CD4-positive, alpha-beta T cell treated with Interleukin-6 for 4 hours (primary cell): ENCODE measurements around the gene GDI1.
"Not testable (repeated sequence)": the region's sequence is repeated elsewhere in the genome, so short reads cannot be mapped to it uniquely, and the experiment has no call there.

Experiments
- DNase-seq: peaks from one replicate; pipeline ENCODE4 v3.0.0-alpha.2; 2020; ENCODE audit warnings: mixed read lengths

The GDI1 gene

DNA sequence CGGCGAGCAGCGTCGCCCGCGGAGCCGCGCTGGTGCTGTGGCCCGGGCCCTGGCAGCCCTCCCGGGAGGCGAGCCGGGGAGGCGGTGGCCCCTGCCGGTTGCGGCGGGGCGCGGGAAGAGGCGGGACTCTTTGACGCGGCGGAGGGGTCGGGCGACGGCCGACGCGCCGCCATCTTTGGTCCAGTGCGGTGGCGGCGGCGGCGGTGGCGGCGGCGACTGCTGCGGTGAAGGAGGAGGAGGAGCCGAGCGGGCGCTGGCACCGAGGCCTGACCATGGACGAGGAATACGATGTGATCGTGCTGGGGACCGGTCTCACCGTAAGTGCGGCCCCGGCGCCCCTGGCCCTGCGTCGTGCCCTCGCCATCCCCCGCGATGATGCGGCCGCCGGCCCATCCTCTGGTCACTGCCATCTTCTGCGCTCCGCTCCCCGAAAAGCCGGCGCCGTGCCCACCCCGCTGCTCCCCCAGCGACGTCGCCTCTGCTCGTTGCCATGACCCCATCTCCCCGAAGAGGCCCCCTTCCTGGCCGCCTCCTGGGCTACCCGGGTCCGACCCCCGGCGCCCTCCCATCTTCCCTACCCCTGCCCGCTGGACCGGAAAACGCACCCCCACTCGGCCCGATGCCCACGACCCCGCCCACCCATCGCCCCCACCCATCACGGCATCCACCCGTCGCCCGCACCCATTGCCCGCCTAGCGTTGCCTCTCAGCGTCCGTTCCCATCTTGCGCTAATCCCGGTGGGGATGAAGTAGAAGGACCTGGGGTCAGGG lies at the start of gene GDI1:
TSS of gene GDI1 (plus strand) at position 172 of the 770 bp plus-strand sequence. CDS start at position 273, 101 bp downstream.
- peak; percentile 60 for DNase-seq

DNA sequence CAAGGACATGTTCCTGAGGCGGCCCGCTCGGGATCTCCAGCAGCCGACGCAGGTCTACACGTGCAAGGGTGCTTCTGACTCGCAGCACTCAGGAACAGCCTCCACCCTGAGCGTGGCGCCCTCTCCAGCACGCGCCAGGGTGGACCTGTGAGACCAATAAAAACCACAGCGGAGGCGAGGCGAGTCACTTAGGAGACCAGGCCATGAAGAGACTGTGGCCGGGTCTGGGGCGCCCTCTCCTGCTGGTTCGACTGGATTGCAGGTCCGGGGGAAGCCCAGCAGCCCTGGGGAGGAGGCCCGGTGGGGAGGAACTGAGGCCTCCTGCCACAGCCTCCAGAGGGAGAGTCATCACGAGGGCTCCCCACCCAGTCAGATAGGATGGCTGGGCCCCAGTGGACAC lies 48.9 kb upstream of the GDI1 start:
- not testable (repeated sequence) for DNase-seq

DNA sequence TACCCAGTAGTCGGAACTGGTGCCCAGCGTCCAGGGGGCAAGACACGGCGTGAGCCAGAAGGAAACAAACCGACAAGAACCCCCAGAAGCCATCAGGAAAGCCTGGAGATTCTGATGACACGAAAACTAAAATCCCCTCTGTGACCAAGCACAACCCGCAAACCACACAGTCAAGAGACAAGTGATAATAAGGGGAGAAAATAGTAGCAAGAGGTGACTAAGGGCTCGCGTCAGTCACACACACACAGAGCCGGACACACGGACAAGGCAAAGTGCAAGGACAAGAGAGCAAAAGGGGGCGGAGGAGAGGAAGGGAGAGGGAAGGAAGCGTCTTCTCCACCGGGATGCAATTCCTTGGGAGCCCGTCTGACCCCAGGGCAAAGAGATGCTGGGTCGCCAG lies 48.3 kb upstream of the GDI1 start:
- not testable (repeated sequence) for DNase-seq

GRCh38 chrX:154389812-154390747 lies 46.9 kb upstream of the GDI1 start:
- DNase-seq: not testable (repeated sequence)

DNA sequence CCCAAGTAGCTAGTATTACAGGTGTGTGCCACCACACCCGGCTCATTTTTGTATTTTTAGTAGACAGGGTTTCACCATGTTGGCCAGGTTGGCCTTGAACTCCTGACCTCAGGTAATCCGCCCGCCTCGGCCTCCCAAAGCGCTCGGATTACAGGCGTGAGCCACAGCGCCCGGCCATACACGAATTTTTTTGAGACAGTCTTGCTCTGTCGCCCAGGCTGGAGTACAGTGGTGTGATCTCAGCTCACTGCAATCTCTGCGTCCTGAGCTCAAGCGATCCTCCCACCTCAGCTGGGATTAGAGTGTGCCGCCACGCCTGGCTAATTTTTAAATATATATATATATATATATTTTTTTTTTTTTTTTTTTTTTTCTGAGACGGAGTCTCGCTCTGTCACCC lies 40.6 kb upstream of the GDI1 start:
- DNase-seq: not testable (repeated sequence)

DNA sequence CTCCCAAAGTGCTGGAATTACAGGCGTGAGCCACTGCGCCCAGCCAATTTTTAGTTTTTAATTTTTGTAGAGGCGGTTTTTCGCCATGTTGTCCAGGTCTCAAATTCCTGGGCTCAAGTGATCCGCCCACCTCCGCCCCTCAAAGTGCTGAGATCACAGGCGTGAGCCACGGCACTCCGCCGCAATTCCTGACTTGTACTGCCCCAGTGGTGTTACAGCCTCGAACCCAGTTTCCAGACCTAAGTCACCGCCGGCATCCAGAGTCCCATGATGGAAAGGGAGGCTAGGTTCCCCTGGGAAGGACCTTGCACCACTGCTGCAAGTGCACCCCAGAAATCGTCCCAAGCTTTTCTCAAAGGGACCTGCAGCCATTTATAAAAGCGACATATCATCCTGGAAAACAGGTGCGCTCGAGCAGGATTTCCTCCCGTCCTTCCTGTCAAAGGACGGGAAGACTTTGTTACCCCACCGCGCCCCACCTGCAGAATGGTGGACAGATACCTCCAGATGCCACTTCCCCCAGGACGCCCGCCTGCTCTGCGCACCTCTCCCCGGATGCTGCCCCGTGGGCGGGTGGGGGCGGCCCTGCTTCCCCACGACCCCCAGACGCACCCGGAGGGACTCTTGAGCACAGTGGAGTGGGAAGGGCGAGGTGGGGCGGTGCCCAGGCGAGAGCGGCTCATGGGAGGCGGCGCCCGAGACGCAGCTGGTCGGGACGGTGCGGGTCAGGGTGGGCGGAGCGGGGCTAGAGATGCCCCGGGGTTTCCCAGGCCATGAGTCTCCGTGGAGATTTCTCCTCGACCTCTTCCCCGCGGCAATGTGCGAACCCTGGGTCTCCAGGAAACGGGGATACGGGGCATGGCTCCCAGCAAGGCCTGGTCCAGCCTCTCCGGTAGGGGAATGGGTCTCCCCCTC lies 39.7 kb upstream of the GDI1 start:
- peak; percentile 62 for DNase-seq

GRCh38 chrX:154397888-154398667 lies 38.9 kb upstream of the GDI1 start, which contains the start of gene RPL10:
TSS of gene RPL10 (plus strand) at chrX:154398377. CDS start at chrX:154398520, 143 bp downstream.
- peak; percentile 89 for DNase-seq

DNA sequence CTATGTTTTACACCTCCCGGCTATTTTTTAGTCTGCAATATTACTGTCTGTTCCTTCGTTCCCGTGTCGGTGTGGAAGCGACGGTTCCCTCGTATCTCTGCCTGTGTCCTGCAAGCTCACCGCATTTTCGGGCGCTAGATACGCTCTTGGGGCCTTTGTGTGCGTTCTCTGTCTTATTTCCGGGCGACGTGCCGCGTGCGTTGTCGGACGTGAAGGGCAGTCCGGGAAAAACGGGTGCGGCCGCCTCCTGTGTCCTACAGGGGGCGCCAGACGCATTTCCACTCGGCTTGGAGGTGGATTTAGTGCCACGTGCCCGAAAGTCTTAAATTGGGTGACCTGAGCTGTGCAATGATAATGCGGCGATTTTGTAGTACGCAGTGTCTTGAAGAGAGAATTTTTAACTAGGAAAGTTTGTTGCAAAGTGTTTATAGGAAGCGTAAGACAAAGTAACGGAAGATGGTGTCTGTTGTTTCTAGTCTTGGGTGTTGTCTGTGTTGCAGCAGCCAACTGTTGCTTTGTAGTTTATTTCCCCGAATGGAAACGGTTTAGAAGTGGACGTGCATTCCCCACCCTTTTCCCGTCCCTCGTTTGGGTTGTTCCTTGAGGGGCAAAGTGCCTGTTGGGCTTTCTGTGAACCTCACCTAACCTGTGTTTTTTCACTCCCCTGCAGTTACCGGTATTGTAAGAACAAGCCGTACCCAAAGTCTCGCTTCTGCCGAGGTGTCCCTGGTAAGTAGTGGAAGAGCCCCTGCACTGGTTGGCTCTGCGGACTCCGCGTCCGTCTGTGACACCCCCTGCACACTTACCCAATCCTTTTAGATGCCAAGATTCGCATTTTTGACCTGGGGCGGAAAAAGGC lies 38.1 kb upstream of the GDI1 start:
- DNase-seq: peak; percentile 88

- DNase-seq: no peak
These were observed 37.2 kb upstream of the GDI1 start for GRCh38 chrX:154399527-154400368.

- DNase-seq: not testable (repeated sequence)
These were observed 36.6 kb upstream of the GDI1 start for GRCh38 chrX:154400369-154400817.

DNA sequence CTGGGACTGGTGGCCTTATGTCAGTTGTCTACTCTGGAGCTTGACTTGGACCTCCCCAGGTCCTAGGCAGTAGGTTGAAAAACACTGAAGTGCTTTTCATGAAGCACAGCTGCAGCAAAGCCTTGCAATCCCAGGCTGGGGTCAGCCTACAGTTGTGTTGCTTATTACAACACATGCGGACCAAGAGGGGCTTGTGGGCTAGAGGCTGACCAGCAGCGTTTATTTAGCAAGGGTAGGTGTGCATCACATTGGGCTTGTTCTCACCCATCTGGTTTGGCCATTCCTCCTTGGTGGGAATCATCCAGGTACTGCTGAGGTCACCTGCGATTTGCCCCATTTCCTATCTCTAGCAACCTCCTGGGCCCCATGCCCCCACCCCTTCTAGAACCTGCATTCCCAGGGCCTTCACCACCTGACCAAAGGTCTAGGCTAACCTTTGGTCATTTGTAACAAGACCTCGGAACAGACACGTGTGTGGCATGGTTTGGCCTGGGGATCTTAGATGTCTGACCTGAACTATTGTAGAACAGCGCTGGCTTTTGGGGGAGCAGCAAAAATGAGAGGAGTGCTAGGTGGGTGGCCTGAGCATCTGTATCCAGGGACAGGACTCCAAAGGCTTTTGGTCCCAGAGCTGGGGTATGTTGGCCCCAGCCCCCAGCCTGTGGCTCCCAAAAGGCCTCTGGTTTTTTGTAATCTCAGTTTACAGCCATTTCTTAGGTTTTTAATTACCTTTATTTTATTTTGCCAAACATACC lies 35.7 kb upstream of the GDI1 start:
- no peak for DNase-seq

DNA sequence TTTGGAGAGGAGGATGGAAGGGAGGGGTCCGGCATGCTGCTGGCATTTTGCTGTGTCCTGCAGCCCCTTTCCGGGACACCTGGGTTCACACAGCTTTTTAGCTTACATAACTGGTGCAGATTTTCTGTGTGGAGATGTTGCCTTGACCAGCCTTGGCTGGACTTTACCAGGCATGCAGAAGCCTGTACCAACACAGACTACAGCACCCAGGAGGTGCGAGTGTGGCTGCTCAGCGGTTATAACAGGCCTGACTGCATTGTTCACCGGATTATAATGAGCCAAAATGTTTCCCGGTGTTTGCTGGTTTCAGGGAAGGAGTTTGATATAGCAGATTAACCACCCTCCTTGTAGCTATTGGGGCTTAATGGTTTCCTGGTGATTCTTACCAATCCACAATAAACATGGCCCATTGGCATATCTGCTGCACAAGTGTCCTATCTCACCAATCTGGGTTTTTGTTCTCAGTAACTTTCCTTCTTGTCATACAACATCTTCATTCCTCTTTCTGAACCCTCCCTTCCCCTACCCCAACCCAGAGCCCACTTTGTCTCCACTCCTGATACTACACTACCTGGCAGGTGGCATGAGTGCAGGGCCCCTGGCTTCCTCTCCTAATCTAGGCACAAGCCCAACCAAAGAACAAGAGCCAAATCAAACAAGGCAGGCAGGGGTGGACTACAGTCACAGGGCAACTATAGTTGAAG lies 34.9 kb upstream of the GDI1 start:
- no peak for DNase-seq

DNA sequence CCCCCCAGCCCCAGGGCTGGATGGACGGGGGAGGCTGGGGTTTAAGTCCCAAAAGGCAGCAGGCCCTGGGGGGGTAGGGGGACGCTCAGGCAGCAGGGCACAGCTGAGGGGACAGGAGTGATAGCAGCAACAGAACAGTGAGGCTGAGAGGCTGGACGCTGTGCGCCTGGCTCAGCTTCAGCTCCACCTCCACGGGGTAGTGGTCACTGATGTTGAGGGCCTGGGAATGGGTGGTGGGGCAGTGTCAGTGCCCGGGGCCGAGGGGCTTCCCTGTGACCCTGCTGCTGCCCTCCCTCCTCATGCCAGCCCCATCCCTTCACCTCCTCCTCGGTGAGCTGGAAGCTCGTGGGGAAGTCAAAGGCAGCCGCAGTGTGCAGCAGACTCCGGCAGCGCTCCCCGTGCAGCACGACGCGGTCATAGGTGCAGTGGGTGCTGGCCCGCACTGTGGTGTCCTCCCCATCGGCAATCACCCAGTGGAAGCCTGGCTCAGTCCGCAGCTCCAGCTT lies 34.3 kb upstream of the GDI1 start:
- no peak for DNase-seq

GRCh38 chrX:154403192-154403591 lies 33.8 kb upstream of the GDI1 start:
- no peak for DNase-seq

DNA sequence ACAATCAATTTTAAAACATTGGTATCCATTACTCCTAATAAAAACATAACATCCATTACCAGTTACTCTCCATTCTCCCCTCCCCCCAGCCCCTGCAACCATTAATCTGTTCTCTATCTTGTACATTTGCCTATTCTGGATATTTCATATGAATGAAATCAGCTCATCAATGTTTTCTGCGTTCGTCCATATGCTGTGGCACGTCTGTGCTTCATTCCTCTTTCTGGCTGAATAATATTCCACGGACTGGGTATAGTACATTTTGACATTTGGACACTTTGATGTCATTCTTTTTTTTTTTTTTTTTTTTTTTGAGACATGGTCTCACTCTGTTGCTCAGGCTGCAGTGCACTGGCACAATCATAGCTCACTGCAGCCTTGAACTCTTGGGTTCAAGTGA lies 33.1 kb upstream of the GDI1 start:
- no peak for DNase-seq

GRCh38 chrX:154404625-154405192 lies 32.2 kb upstream of the GDI1 start:
- no peak for DNase-seq

DNA sequence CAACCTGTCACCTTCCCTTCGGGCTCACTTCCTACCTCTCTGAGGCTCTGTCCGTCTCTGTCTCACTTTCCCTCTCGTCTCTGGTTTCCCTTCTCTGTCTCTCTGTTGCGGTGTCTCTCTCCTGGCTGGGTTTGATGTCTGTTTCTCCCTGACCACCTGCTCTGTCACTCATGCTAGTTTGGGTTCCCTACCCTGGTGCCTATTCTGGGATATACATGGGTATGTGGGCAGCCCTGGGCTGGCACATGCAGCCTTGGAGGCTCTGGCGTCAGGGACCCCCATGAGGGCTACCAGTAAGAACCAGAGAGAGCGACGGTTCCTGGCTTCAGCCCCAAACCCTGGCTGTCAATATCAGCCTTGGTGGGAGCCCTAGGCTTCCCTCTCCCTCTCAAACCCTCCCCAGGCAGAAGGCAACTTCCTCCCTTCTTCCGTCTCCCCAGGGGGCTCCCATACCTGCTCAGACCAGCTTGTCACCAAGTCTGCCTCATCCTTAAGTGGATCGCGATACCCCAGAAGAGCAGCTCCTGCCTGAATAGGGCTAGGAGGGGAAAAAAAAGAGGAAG lies 28.2 kb upstream of the GDI1 start:
- no peak for DNase-seq
